Ishikawa (cell line): ENCODE results near the gene COL24A1.

ENCODE experiments used
- CREB1 ChIP-seq: IDR thresholded peaks from 2 replicates; pipeline ENCODE4 v1.6.1; 2012; ENCODE audit warnings: low read depth
- EGR1 ChIP-seq: IDR thresholded peaks from 2 replicates; pipeline ENCODE4 v1.6.1; 2012
- EP300 ChIP-seq: IDR thresholded peaks from 2 replicates; pipeline ENCODE4 v1.6.1; 2012; ENCODE audit warnings: borderline replicate concordance
- FOXM1 ChIP-seq: IDR thresholded peaks from 2 replicates; pipeline ENCODE4 v1.6.1; 2012; ENCODE audit warnings: low read depth, borderline replicate concordance
- NFIC ChIP-seq: IDR thresholded peaks from 2 replicates; pipeline ENCODE4 v1.6.1; 2012
- RAD21 ChIP-seq: IDR thresholded peaks from 2 replicates; pipeline ENCODE4 v1.6.1; 2012; ENCODE audit warnings: low read depth
- TAF1 ChIP-seq: IDR thresholded peaks from 2 replicates; pipeline ENCODE4 v1.6.1; 2012; ENCODE audit warnings: low read depth, mild to moderate bottlenecking
- YY1 ChIP-seq: IDR thresholded peaks from 2 replicates; pipeline ENCODE4 v1.6.1; 2012; ENCODE audit warnings: low read depth
- TF ChIP-seq, protein P1 (sequence below): IDR thresholded peaks from 2 replicates; pipeline ENCODE4 v1.6.1; 2012; ENCODE audit warnings: low read depth, mild to moderate bottlenecking
- TF ChIP-seq, protein P2 (sequence below): IDR thresholded peaks from 2 replicates; pipeline ENCODE4 v1.6.1; 2012
- TF ChIP-seq, protein P3 (sequence below): IDR thresholded peaks from 2 replicates; pipeline ENCODE4 v1.6.1; 2012

- TF ChIP-seq, protein P1, sequence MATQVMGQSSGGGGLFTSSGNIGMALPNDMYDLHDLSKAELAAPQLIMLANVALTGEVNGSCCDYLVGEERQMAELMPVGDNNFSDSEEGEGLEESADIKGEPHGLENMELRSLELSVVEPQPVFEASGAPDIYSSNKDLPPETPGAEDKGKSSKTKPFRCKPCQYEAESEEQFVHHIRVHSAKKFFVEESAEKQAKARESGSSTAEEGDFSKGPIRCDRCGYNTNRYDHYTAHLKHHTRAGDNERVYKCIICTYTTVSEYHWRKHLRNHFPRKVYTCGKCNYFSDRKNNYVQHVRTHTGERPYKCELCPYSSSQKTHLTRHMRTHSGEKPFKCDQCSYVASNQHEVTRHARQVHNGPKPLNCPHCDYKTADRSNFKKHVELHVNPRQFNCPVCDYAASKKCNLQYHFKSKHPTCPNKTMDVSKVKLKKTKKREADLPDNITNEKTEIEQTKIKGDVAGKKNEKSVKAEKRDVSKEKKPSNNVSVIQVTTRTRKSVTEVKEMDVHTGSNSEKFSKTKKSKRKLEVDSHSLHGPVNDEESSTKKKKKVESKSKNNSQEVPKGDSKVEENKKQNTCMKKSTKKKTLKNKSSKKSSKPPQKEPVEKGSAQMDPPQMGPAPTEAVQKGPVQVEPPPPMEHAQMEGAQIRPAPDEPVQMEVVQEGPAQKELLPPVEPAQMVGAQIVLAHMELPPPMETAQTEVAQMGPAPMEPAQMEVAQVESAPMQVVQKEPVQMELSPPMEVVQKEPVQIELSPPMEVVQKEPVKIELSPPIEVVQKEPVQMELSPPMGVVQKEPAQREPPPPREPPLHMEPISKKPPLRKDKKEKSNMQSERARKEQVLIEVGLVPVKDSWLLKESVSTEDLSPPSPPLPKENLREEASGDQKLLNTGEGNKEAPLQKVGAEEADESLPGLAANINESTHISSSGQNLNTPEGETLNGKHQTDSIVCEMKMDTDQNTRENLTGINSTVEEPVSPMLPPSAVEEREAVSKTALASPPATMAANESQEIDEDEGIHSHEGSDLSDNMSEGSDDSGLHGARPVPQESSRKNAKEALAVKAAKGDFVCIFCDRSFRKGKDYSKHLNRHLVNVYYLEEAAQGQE, result no peak
- no peak for TF ChIP-seq EGR1
- TF ChIP-seq EP300, result no peak
- TF ChIP-seq, protein P2, sequence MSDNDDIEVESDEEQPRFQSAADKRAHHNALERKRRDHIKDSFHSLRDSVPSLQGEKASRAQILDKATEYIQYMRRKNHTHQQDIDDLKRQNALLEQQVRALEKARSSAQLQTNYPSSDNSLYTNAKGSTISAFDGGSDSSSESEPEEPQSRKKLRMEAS, result no peak
- no peak for TF ChIP-seq FOXM1
- no peak for TF ChIP-seq CREB1
- no peak for TF ChIP-seq YY1
- TF ChIP-seq TAF1, result no peak
- TF ChIP-seq RAD21, result no peak
- no peak for TF ChIP-seq NFIC
- TF ChIP-seq, protein P3, sequence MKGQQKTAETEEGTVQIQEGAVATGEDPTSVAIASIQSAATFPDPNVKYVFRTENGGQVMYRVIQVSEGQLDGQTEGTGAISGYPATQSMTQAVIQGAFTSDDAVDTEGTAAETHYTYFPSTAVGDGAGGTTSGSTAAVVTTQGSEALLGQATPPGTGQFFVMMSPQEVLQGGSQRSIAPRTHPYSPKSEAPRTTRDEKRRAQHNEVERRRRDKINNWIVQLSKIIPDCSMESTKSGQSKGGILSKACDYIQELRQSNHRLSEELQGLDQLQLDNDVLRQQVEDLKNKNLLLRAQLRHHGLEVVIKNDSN, result no peak
Measured at GRCh38 chr1:86085741-86086409, 70.7 kb downstream of the COL24A1 start.
